ENCODE measurements around the gene USH1C. TPM values are rescaled to one million over a fixed set of nuclear protein-coding genes. Genes with fewer than 3 reads are reported as not detected.

The USH1C gene
- total and polyA plus RNA-seq, 7 donors, result 0.05 to 0.44 (median 0.14) TPM; not detected in 4

GRCh38 chr11:17563961-17564686, 19.9 kb upstream of the USH1C start:
- no peak for ATAC-seq
- TF ChIP-seq CTCF (IDR thresholded peaks at IDR 0.05), result no peak
- intact Hi-C loops (cut with DNase I), result no loop called here

GRCh38 chr11:17563231-17563646, 19.0 kb upstream of the USH1C start:
- no peak for TF ChIP-seq CTCF (IDR thresholded peaks at IDR 0.05)
- DNase-seq (no peak), ATAC-seq (peak in 1 of 4 donors; percentile 38)
- H3K9me3 ChIP-seq, result no peaks in the 10 kb centered on the region
- no peaks in the 10 kb centered on the region for H3K36me3 ChIP-seq (ENCODE audit: insufficient read depth in 1 of 2, low read depth in 1 of 2)
- no peaks in the 10 kb centered on the region for H3K4me1 ChIP-seq
- no peak overlapping the region for H3K4me3 ChIP-seq
- H3K27ac ChIP-seq, result no peak overlapping the region
- no peaks in the 10 kb centered on the region for H3K27me3 ChIP-seq (ENCODE audit: insufficient read depth in 3 of 3, low read length in 2 of 3)
- intact Hi-C loops (cut with DNase I), result no loop called here

More at GRCh38 chr11:17563961-17564686, 19.9 kb upstream of the USH1C start:
- Histone ChIP-seq H3K4me1 (no peaks in the 10 kb centered on the region), H3K36me3 (ENCODE audit: insufficient read depth in 1 of 2, low read depth in 1 of 2) (no peaks in the 10 kb centered on the region), H3K9me3 (no peaks in the 10 kb centered on the region), H3K27me3 (ENCODE audit: insufficient read depth in 3 of 3, low read length in 2 of 3) (no peaks in the 10 kb centered on the region), H3K4me3 (no peak overlapping the region), H3K27ac (no peak overlapping the region)
- 72 to 89% (median 82%) methylated on average over 4 of the region's 4 CpGs for WGBS, 3 donors
- no peak for DNase-seq

DNA sequence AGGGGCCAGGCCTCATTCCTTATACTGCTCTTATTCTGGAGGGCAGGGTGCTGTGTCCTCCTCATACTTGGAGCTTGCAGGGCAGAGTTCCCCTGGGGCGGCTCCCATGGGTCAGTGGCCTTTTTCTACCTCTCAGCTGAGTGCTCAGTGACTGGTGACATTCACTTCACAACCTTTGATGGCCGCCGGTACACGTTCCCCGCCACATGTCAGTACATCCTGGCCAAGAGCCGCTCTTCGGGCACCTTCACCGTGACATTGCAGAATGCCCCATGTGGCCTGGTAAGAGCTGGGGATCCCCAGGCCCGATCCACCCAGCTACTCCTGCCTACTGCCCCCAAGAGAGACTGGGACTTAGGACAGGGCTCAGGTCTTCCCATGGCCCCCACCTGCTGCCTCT, 17.3 kb upstream of the USH1C start:
- WGBS, 3 donors, result 86 to 88% (median 87%) methylated on average over 9 of the region's 9 CpGs
- TF ChIP-seq CTCF (IDR thresholded peaks at IDR 0.05), result no peak
- intact Hi-C loops (cut with DNase I), result no loop called here
- DNase-seq (no peak), ATAC-seq (no peak)
- Histone ChIP-seq H3K27ac (no peak overlapping the region), H3K9me3 (no peaks in the 10 kb centered on the region), H3K36me3 (ENCODE audit: insufficient read depth in 1 of 2, low read depth in 1 of 2) (no peaks in the 10 kb centered on the region), H3K4me1 (no peaks in the 10 kb centered on the region), H3K4me3 (no peak overlapping the region), H3K27me3 (ENCODE audit: insufficient read depth in 3 of 3, low read length in 2 of 3) (no peaks in the 10 kb centered on the region)

- DNase-seq (no peak), ATAC-seq (no peak)
- Histone ChIP-seq H3K27ac (no peak overlapping the region), H3K4me1 (no peaks in the 10 kb centered on the region), H3K4me3 (no peak overlapping the region), H3K36me3 (ENCODE audit: insufficient read depth in 1 of 2, low read depth in 1 of 2) (no peaks in the 10 kb centered on the region), H3K9me3 (no peaks in the 10 kb centered on the region), H3K27me3 (ENCODE audit: insufficient read depth in 3 of 3, low read length in 2 of 3) (no peaks in the 10 kb centered on the region)
- intact Hi-C loops (cut with DNase I), result no loop called here
- no peak for TF ChIP-seq CTCF (IDR thresholded peaks at IDR 0.05)
- WGBS, 3 donors, result 86 to 88% (median 88%) methylated on average over 4 of the region's 4 CpGs
Measured at GRCh38 chr11:17561111-17561415, 16.8 kb upstream of the USH1C start.
